Adrenal gland (tissue), 12 donors: ENCODE data around the gene TXNDC17. TPM values are rescaled to one million over a fixed set of nuclear protein-coding genes. Genes with fewer than 3 reads are reported as not detected.

Experiments used
- DNase-seq, 7 donors: peaks; one replicate each; pipeline ENCODE4 v3.0.0-alpha.2; 2019 to 2020
- H3K27ac ChIP-seq, 5 donors: fragments of 200-600 bp; sonication (generic) in 4 of 5; 1 replicate in 3 of 5; 2 replicates in 2 of 5; pipeline versions ENCODE4 v1.5.1 to v1.8.0; 2016 to 2020; ENCODE audit warnings: mild to moderate bottlenecking in 1 of 5
- H3K27me3 ChIP-seq: fragments of 200-600 bp; 2 replicates; pipeline ENCODE4 v1.8.0; 2021
- H3K36me3 ChIP-seq, 2 donors: fragments of 200-600 bp; replicated peaks in 1 of 2; 1 replicate in 1 of 2; 2 replicates in 1 of 2; pipeline versions ENCODE4 v1.5.1 to v1.8.0; 2018 to 2022
- H3K4me1 ChIP-seq, 2 donors: fragments of 200-600 bp; replicated peaks in 1 of 2; 1 replicate in 1 of 2; 2 replicates in 1 of 2; pipeline versions ENCODE4 v1.5.1 to v1.8.0; 2018 to 2021
- H3K4me3 ChIP-seq, 4 donors: fragments of 200-600 bp; sonication (generic) in 3 of 4; one replicate each; pipeline ENCODE4 v1.5.1; 2016 to 2018
- H3K9me3 ChIP-seq, 3 donors: fragments of 200-600 bp; sonication (generic) in 1 of 3; replicated peaks in 1 of 3; 1 replicate in 2 of 3; 2 replicates in 1 of 3; pipeline versions ENCODE4 v1.5.1 to v1.8.0; 2016 to 2021
- POLR2A ChIP-seq, 2 donors: fragments of 450-650 bp; IDR thresholded peaks; one replicate each; pipeline ENCODE4 v1.6.1; 2017; ENCODE audit warnings: antibody characterized with exemption in 2 of 2, mild to moderate bottlenecking in 2 of 2, moderate library complexity in 1 of 2
- WGBS, 4 donors: extraction: QIAGEN DNeasy Blood & Tissue Kit in 2 of 4; methylation state at CpG; one replicate each; pipeline versions ENCODE4 v1.1.5 to v1.1.7; 2013 to 2017; 5-methylcytosine and 5-hydroxymethylcytosine counted together
- intact Hi-C, 2 donors: fragments of 100-400 bp; cut with DNase I; formaldehyde crosslinking; loops; one replicate each; pipeline versions ENCODE4 v1.14.1 to v1.15.0; 2022 to 2023
- polyA plus RNA-seq, 3 donors: library from polyadenylated mRNA; stranded (reverse); fragments of 200-250 nt in 2 of 3; fragments of 350-450 nt in 1 of 3; fragmentation: Illumina TruSeq in 1 of 3; extraction: RNeasy Lipid Tissue Mini Kit (QIAGEN cat#74804) in 1 of 3; gene quantifications; one replicate each; pipeline ENCODE4 v1.2.3, GENCODE V29; 2013 to 2014
- total RNA-seq, 9 donors: library from RNA; depleted of rRNA in 4 of 9; stranded (reverse); fragments of >200 nt in 4 of 9; fragments of 120-200 nt in 1 of 9; fragmentation: NEBNext Ultra II Directional in 1 of 9; extraction: Animal tissue kit (Norgen Biotek cat#: 25700) in 1 of 9; gene quantifications; one replicate each; pipeline versions ENCODE4 v1.1.0 to v1.2.4, GENCODE V29; 2013 to 2023
- TF ChIP-seq, protein P1 (sequence below), 6 experiments: fragments of 450-650 bp in 4 of 6; fragments of 200-600 bp in 2 of 6; sonication (generic) in 1 of 6; IDR thresholded peaks; 1 replicate in 5 of 6; 2 replicates in 1 of 6; pipeline versions ENCODE4 v1.5.1 to v1.8.0; 2016 to 2021; ENCODE audit warnings: antibody characterized with exemption in 6 of 6, mild to moderate bottlenecking in 2 of 6, moderate library complexity in 1 of 6
- donor health status: healthy with polysubstance abuse.
- donor health status: Bipolar disorder and iron deficiency.
- donor health status: DM: yes; HTN: yes; CAD: no.
- donor health status: DM: no; HTN: no; CAD: no.
- donor health status: DM: no; HTN: no; CAD: no.
- donor health status: DM: yes; HTN: yes; CAD: no.

Gene TXNDC17
- total and polyA plus RNA-seq, 12 donors: 64.6 to 224 (median 132) TPM

DNA sequence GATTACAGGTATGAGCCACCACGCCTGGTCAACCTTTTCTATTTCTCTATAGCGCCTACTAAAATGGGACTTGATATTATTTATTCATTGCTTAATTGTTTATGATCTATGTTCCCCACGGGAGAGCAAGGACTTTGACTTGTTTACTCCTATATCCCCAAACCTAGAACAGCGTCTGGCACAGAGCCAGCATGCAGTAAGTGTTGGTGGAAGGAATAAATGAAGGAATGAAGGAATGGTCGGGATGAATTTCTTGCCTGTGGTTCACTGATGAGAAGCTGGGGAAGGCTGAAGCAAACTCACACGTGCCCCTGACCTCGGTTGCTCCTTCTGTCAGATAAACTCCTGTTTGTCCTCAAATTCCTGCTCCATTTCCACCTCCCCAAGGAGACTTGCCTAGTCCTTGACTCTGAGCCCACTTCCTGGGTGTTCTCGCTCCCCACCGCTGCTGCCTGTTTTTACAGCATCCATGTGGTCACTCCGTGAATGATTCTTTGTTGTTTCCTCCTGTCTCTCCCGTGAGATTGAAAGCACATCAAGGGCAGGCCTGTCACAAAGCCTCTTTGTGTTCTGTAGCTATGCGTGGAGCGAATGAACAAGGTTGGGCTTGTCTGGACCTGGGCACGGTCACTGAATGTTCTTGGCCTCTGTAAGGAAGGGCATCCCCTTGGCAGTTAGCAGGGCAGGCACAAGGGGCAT, 28.0 kb downstream of the TXNDC17 start:
- intact Hi-C loops: loop anchor here (5.0 to 10.0 kb wide), 4 partner anchors 106 to 336 kb away; partner anchors contain the start of gene FBXO39 (in 1 of the 2)
- no peak for DNase-seq
- H3K36me3 ChIP-seq: no peaks in the 10 kb centered on the region
- H3K9me3 ChIP-seq: no peaks in the 10 kb centered on the region
- H3K27ac ChIP-seq: no peak overlapping the region
- TF ChIP-seq, protein P1, sequence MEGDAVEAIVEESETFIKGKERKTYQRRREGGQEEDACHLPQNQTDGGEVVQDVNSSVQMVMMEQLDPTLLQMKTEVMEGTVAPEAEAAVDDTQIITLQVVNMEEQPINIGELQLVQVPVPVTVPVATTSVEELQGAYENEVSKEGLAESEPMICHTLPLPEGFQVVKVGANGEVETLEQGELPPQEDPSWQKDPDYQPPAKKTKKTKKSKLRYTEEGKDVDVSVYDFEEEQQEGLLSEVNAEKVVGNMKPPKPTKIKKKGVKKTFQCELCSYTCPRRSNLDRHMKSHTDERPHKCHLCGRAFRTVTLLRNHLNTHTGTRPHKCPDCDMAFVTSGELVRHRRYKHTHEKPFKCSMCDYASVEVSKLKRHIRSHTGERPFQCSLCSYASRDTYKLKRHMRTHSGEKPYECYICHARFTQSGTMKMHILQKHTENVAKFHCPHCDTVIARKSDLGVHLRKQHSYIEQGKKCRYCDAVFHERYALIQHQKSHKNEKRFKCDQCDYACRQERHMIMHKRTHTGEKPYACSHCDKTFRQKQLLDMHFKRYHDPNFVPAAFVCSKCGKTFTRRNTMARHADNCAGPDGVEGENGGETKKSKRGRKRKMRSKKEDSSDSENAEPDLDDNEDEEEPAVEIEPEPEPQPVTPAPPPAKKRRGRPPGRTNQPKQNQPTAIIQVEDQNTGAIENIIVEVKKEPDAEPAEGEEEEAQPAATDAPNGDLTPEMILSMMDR (IDR thresholded peaks at IDR 0.05): no peak
- no peak for TF ChIP-seq POLR2A (IDR thresholded peaks at IDR 0.05)
- no peaks in the 10 kb centered on the region for H3K4me1 ChIP-seq
- WGBS, 4 donors: 58 to 62% (median 60%) methylated on average over 11 to 14 of the region's 14 CpGs
- H3K27me3 ChIP-seq: no peaks in the 10 kb centered on the region
- H3K4me3 ChIP-seq: no peak overlapping the region

DNA sequence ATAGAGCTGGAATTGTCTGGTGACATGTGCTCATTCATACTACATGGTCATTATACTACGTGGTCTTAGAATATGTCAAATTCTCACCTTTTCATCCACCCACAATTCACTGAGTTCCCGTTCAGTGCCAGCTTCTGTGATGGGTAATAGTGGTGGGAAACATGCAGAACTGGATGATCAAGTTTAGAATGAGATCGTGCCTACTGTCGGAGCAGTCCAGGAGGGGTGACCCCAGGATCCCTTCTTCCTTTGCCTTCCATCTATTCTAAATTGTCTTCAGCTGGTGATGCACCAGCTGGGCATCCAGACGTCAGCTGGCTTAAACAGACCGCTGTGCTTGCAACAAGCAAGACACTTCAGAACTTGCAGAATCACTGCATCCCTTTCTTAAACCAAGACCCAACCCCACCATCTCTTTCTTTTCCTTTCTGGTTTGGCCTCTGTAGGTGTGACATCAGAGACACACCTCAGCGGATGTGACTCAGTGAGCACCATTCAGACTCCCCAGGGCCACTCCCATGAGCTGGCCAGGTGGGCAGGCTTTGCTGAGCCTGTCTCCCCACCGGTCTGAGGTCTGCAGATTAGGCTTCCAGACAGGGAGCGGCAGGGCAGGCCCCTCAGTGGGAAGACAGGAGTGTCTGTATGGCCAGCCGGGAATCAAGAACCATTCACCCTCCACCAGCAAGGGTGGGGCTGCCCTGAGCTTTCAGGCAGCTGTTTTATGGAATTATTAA, 28.8 kb downstream of the TXNDC17 start:
- no peak for TF ChIP-seq POLR2A (IDR thresholded peaks at IDR 0.05)
- TF ChIP-seq, protein P1 (IDR thresholded peaks at IDR 0.05): no peak
- H3K27ac ChIP-seq: no peak overlapping the region
- no peak overlapping the region for H3K4me3 ChIP-seq
- 85 to 88% (median 87%) methylated on average over 8 to 10 of the region's 10 CpGs for WGBS, 4 donors
- no peaks in the 10 kb centered on the region for H3K4me1 ChIP-seq
- no peak for DNase-seq
- no peaks in the 10 kb centered on the region for H3K9me3 ChIP-seq
- intact Hi-C loops: loop anchor here (5.0 to 10.0 kb wide), 4 partner anchors 105 to 335 kb away; partner anchors contain the start of gene FBXO39 (in 1 of the 2)
- H3K36me3 ChIP-seq: no peaks in the 10 kb centered on the region
- H3K27me3 ChIP-seq: no peaks in the 10 kb centered on the region

DNA sequence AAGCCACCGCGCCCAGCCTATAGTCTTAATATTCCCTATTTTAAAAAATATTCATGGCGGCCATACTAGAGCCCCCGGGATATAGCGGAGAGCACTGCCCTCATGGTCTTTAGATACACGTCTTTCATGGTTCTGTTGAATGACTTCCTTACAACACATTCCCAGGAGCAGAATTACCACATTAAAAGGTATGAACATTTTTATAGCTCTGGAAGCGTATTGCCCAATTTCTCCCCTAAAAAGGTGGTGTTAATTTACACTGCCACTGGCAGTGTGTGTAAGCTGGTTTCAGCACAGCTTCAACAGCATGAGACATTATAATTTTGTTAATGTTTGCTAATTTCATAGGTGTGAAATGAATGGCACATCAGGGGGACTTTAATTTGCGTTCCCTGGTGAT, 29.7 kb downstream of the TXNDC17 start:
- WGBS, 4 donors: 87 to 90% (median 89%) methylated on average over 8 of the region's 8 CpGs
- no peak overlapping the region for H3K27ac ChIP-seq
- no peak overlapping the region for H3K4me3 ChIP-seq
- H3K36me3 ChIP-seq: no peaks in the 10 kb centered on the region
- no peaks in the 10 kb centered on the region for H3K4me1 ChIP-seq
- DNase-seq: no peak
- TF ChIP-seq, protein P1 (IDR thresholded peaks at IDR 0.05): no peak
- intact Hi-C loops: no loop called here
- no peaks in the 10 kb centered on the region for H3K27me3 ChIP-seq
- H3K9me3 ChIP-seq: no peaks in the 10 kb centered on the region

DNA sequence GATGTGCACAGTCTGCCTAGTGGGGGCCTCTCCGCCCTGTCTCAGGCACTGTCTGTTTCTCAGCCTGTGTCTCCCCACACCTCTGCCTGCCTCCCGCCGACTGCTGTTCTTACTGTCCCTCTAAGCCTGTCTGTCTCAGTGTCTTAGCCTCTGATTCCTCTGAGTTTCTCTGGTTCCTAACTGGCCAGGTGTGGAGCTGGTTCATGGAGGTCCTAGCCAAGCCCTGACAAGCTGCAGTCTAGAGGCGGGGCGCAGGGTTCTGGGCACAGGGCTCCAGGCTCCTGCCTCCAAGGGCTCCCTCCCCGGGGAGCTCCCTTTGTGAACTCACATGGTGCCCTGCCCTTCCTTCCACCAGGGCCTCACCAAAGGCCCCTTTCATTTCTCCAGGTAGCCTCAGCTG, 30.1 kb downstream of the TXNDC17 start:
- Histone ChIP-seq H3K36me3 (no peaks in the 10 kb centered on the region), H3K27ac (no peak overlapping the region), H3K9me3 (no peaks in the 10 kb centered on the region), H3K27me3 (no peaks in the 10 kb centered on the region), H3K4me1 (no peaks in the 10 kb centered on the region), H3K4me3 (no peak overlapping the region)
- intact Hi-C loops: no loop called here
- TF ChIP-seq POLR2A (IDR thresholded peaks at IDR 0.05): no peak
- TF ChIP-seq, protein P1 (IDR thresholded peaks at IDR 0.05): no peak
- no peak for DNase-seq
- WGBS, 4 donors: 79 to 85% (median 82%) methylated on average over 5 to 6 of the region's 6 CpGs
